ENCODE results near the gene ZNF491.
"Not testable (repeated sequence)": the region's sequence is repeated elsewhere in the genome, so short reads cannot be mapped to it uniquely, and the experiment has no call there.

ZNF491 gene

DNA sequence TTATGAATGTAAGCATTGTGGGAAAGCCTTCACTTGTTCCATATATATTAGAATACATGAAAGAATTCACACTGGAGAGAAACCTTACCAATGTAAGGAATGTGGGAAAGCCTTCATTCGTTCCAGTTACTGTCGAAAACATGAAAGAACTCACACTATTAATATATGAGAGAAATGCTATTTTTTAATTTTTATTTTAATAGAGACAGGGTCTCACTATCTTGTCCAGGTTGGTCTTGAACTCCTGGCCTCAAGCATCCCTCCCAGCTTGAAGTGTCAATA is 8.7 kb downstream of the ZNF491 start:
- no peak overlapping the region for H3K4me3 ChIP-seq (ENCODE audit: low read depth, low read length)
- TF ChIP-seq, protein P1, sequence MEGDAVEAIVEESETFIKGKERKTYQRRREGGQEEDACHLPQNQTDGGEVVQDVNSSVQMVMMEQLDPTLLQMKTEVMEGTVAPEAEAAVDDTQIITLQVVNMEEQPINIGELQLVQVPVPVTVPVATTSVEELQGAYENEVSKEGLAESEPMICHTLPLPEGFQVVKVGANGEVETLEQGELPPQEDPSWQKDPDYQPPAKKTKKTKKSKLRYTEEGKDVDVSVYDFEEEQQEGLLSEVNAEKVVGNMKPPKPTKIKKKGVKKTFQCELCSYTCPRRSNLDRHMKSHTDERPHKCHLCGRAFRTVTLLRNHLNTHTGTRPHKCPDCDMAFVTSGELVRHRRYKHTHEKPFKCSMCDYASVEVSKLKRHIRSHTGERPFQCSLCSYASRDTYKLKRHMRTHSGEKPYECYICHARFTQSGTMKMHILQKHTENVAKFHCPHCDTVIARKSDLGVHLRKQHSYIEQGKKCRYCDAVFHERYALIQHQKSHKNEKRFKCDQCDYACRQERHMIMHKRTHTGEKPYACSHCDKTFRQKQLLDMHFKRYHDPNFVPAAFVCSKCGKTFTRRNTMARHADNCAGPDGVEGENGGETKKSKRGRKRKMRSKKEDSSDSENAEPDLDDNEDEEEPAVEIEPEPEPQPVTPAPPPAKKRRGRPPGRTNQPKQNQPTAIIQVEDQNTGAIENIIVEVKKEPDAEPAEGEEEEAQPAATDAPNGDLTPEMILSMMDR (IDR thresholded peaks at IDR 0.05; ENCODE audit: low read depth, low read length), result no peak

DNA sequence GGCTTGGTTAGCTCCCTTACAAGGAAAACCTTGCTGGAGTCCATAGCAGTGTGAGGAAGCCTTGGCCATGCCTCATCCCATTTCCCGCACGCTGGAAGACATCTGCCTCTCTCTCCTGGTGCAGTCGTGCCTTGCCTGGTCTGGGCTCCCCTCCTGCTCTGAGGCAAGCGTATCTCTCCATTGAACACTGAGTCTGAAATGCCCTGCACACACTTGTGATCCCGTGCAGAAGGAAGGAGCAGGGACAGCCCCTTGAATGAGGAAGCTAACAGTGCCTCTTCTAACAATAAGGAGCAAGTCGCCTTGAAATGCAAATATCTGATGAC is 15.3 kb downstream of the ZNF491 start:
- TF ChIP-seq, protein P1 (IDR thresholded peaks at IDR 0.05; ENCODE audit: low read depth, low read length), result no peak
- peak overlapping the region; percentile 86 for H3K4me3 ChIP-seq (ENCODE audit: low read depth, low read length)

- H3K4me3 ChIP-seq (ENCODE audit: low read depth, low read length), result peak within 1 kb of the TSS; percentile 86
- TF ChIP-seq, protein P1 (IDR thresholded peaks at IDR 0.05; ENCODE audit: low read depth, low read length), result no peak
Observed at GRCh38 chr19:11814029-11814699, 15.8 kb downstream of the ZNF491 start, which contains the start of gene ZNF440. Gene ZNF440, plus strand, starts transcription at chr19:11814273. Its CDS starts 175 bp downstream, at chr19:11814448.

DNA sequence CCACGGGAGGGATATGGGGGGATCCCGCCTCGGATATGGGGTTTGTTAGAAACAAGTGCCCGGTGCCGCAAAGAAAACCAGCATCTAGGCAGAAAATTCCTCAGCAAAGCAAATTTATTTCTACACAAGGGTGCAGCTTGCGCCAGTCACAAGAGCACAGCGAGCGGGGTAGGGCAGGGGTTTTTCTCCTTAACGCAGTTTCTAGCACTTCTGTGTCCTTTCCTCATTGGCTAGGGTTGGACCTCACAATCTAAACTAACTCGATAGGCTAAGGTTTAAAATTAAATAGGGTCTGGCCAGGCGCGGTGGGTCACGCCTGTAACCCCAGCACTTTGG is 16.3 kb downstream of the ZNF491 start:
- peak overlapping the region; percentile 86 for H3K4me3 ChIP-seq (ENCODE audit: low read depth, low read length)

GRCh38 chr19:11821474-11822109 is 23.3 kb downstream of the ZNF491 start:
- TF ChIP-seq, protein P1 (IDR thresholded peaks at IDR 0.05; ENCODE audit: low read depth, low read length), result no peak
- no peak overlapping the region for H3K4me3 ChIP-seq (ENCODE audit: low read depth, low read length)

More for the DNA sequence above, 16.3 kb downstream of the ZNF491 start:
- TF ChIP-seq, protein P1 (IDR thresholded peaks at IDR 0.05; ENCODE audit: low read depth, low read length), result no peak

GRCh38 chr19:11828957-11829876 is 30.9 kb downstream of the ZNF491 start:
- not testable (repeated sequence) for H3K4me3 ChIP-seq (ENCODE audit: low read depth, low read length)

- TF ChIP-seq, protein P1 (IDR thresholded peaks at IDR 0.05; ENCODE audit: low read depth, low read length), result no peak
- no peak overlapping the region for H3K4me3 ChIP-seq (ENCODE audit: low read depth, low read length)
Observed at GRCh38 chr19:11832253-11832912, 34.1 kb downstream of the ZNF491 start.
